H54 (cell line): ENCODE results near the gene DNMT3A.
"Not testable (repeated sequence)": the region's sequence is repeated elsewhere in the genome, so short reads cannot be mapped to it uniquely, and the experiment has no call there.

Experiments used
- DNase-seq: peaks from one replicate; pipeline ENCODE4 v3.0.0; 2011; ENCODE audit warnings: low spot score, mixed read lengths; ENCODE audit not compliant: insufficient read length
- FAIRE-seq: peaks from 3 replicates; lab custom pipeline; 2011; peaks lifted over from hg19 to GRCh38; lab: Jason Lieb, UNC
- POLR2A ChIP-seq: IDR thresholded peaks from 2 replicates; pipeline ENCODE4 v1.6.1; 2011; ENCODE audit warnings: low read depth, mild to moderate bottlenecking, low read length

The DNMT3A gene

GRCh38 chr2:25276569-25277465 lies 64.9 kb downstream of the DNMT3A start:
- no peak for TF ChIP-seq POLR2A
- peak; percentile 40 for DNase-seq
- FAIRE-seq = no peak

GRCh38 chr2:25275575-25275965 lies 66.2 kb downstream of the DNMT3A start:
- no peak for TF ChIP-seq POLR2A
- DNase-seq = no peak
- no peak for FAIRE-seq

- DNase-seq = no peak
Observed at GRCh38 chr2:25274868-25275574, 66.7 kb downstream of the DNMT3A start.

GRCh38 chr2:25273985-25274535 lies 67.7 kb downstream of the DNMT3A start:
- DNase-seq (no peak), FAIRE-seq (no peak)
- TF ChIP-seq POLR2A = no peak

More at GRCh38 chr2:25274868-25275574, 66.7 kb downstream of the DNMT3A start:
- FAIRE-seq = no peak
- no peak for TF ChIP-seq POLR2A

GRCh38 chr2:25272705-25273104 lies 69.0 kb downstream of the DNMT3A start:
- not testable (repeated sequence) for DNase-seq, FAIRE-seq

GRCh38 chr2:25270061-25270460 lies 71.7 kb downstream of the DNMT3A start:
- TF ChIP-seq POLR2A = no peak
- no peak for FAIRE-seq
- no peak for DNase-seq

GRCh38 chr2:25269233-25269632 lies 72.5 kb downstream of the DNMT3A start:
- FAIRE-seq = no peak
- no peak for TF ChIP-seq POLR2A
- DNase-seq = no peak

GRCh38 chr2:25268139-25268538 lies 73.6 kb downstream of the DNMT3A start:
- DNase-seq (no peak), FAIRE-seq (no peak)
- TF ChIP-seq POLR2A = no peak

GRCh38 chr2:25266399-25266798 lies 75.3 kb downstream of the DNMT3A start:
- DNase-seq = no peak
- FAIRE-seq = no peak
- no peak for TF ChIP-seq POLR2A

GRCh38 chr2:25265802-25266201 lies 75.9 kb downstream of the DNMT3A start:
- FAIRE-seq = no peak
- DNase-seq = no peak
- no peak for TF ChIP-seq POLR2A

- FAIRE-seq = no peak
- no peak for DNase-seq
- no peak for TF ChIP-seq POLR2A
Observed at GRCh38 chr2:25265001-25265400, 76.7 kb downstream of the DNMT3A start.

GRCh38 chr2:25262288-25262687 lies 79.4 kb downstream of the DNMT3A start:
- DNase-seq = no peak
- no peak for TF ChIP-seq POLR2A
- FAIRE-seq = no peak

- DNase-seq = no peak
- FAIRE-seq = no peak
- TF ChIP-seq POLR2A = no peak
Observed at GRCh38 chr2:25259737-25260124, 82.0 kb downstream of the DNMT3A start.
